Hepatocyte (in vitro differentiated cells): ENCODE data around the gene OPCML. TPM values are rescaled to one million over a fixed set of nuclear protein-coding genes. Genes with fewer than 3 reads are reported as not detected.
A peak's percentile ranks its signal among the peaks of the same experiment; 100 is the strongest.

Experiments used
- DNase-seq: peaks from one replicate; pipeline ENCODE4 v3.0.0-alpha.2; 2016; ENCODE audit warnings: low spot score
- H2AFZ ChIP-seq: fragments of 200-600 bp; sonication (generic); 2 replicates; pipeline ENCODE4 v1.6.0; 2016; ENCODE audit warnings: antibody characterized with exemption, mild to moderate bottlenecking
- H3K27ac ChIP-seq: fragments of 200-600 bp; sonication (generic); 2 replicates; pipeline ENCODE4 v1.5.1; 2016; ENCODE audit warnings: mild to moderate bottlenecking
- H3K27me3 ChIP-seq: fragments of 200-600 bp; sonication (generic); 2 replicates; pipeline ENCODE4 v1.6.1; 2016
- H3K36me3 ChIP-seq: fragments of 200-600 bp; sonication (generic); replicated peaks from 2 replicates; pipeline ENCODE4 v1.5.1; 2016; ENCODE audit warnings: low read depth; ENCODE audit not compliant: insufficient read depth
- H3K4me1 ChIP-seq: fragments of 200-600 bp; sonication (generic); 2 replicates; pipeline ENCODE4 v1.5.1; 2016; ENCODE audit warnings: mild to moderate bottlenecking, moderate library complexity; ENCODE audit not compliant: insufficient read depth
- H3K4me2 ChIP-seq: fragments of 200-600 bp; sonication (generic); 2 replicates; pipeline ENCODE4 v1.6.0; 2016
- H3K4me3 ChIP-seq: fragments of 200-600 bp; sonication (generic); 2 replicates; pipeline ENCODE4 v1.5.1; 2016; ENCODE audit warnings: mild to moderate bottlenecking
- H3K79me2 ChIP-seq: fragments of 200-600 bp; sonication (generic); 2 replicates; pipeline ENCODE4 v1.6.0; 2017; ENCODE audit warnings: mild to moderate bottlenecking
- H3K9me2 ChIP-seq: fragments of 200-600 bp; sonication (generic); replicated peaks from 2 replicates; pipeline ENCODE4 v1.6.0; 2017; ENCODE audit warnings: mild to moderate bottlenecking; ENCODE audit not compliant: insufficient read depth
- H3K9me3 ChIP-seq: fragments of 200-600 bp; sonication (generic); 2 replicates; pipeline ENCODE4 v1.5.1; 2016; ENCODE audit warnings: low read depth, mild to moderate bottlenecking
- H4K20me1 ChIP-seq: fragments of 200-600 bp; sonication (generic); 2 replicates; pipeline ENCODE4 v1.6.0; 2016; ENCODE audit warnings: mild to moderate bottlenecking; ENCODE audit not compliant: insufficient read depth, poor library complexity, severe bottlenecking
- CTCF ChIP-seq: fragments of 200-600 bp; sonication (generic); IDR thresholded peaks from 2 replicates; pipeline ENCODE4 v1.5.1; 2016; ENCODE audit warnings: antibody characterized with exemption, mild to moderate bottlenecking; ENCODE audit not compliant: poor library complexity
- EZH2 ChIP-seq: fragments of 200-600 bp; sonication (generic); IDR thresholded peaks from 2 replicates; pipeline ENCODE4 v1.6.1; 2016; ENCODE audit warnings: antibody characterized with exemption, mild to moderate bottlenecking, borderline replicate concordance
- EZH2phosphoT487 ChIP-seq: fragments of 200-600 bp; sonication (generic); IDR thresholded peaks from one replicate; pipeline ENCODE4 v1.6.1; 2018; ENCODE audit warnings: antibody characterized with exemption, mild to moderate bottlenecking, low read depth, moderate library complexity; ENCODE audit not compliant: unreplicated experiment, severe bottlenecking
- WGBS: methylation state at CpG from one replicate; pipeline ENCODE4 v1.1.6; 2016; ENCODE audit warnings: low lambda C conversion rate; ENCODE audit errors: missing lambda C conversion rate; 5-methylcytosine and 5-hydroxymethylcytosine counted together
- polyA plus RNA-seq: library from polyadenylated mRNA; unstranded; fragments of >200 nt; fragmentation: Nextera tagmentation; extraction: Ambion mirVana; gene quantifications from 2 replicates; pipeline ENCODE4 v1.2.1, GENCODE V29; 2016
- total RNA-seq: library from RNA; depleted of rRNA; stranded (reverse); fragments of >200 nt; gene quantifications from 2 replicates; pipeline ENCODE4 v1.2.3, GENCODE V29; 2014

Gene OPCML
- total and polyA plus RNA-seq, 2 experiments from 2014 or later, result 0.37 to 0.98 TPM

- DNase-seq, result no peak
- Histone ChIP-seq H3K27ac (no peak overlapping the region), H3K4me1 (no peaks in the 10 kb centered on the region), H3K36me3 (no peaks in the 10 kb centered on the region), H3K4me3 (no peak overlapping the region), H3K27me3 (peaks cover 76% of the 10 kb centered on the region), H4K20me1 (no peaks in the 10 kb centered on the region), H3K9me2 (no peaks in the 10 kb centered on the region), H2AFZ (no peak overlapping the region), H3K9me3 (no peaks in the 10 kb centered on the region), H3K79me2 (no peaks in the 10 kb centered on the region), H3K4me2 (peak overlapping the region; percentile 79)
- TF ChIP-seq EZH2, result peak; percentile 62
- no peak for TF ChIP-seq EZH2phosphoT487
- WGBS, result 3% methylated on average over 32 of the region's 32 CpGs
These were observed 538.3 kb downstream of the OPCML start for GRCh38 chr11:132993991-132994502.

DNA sequence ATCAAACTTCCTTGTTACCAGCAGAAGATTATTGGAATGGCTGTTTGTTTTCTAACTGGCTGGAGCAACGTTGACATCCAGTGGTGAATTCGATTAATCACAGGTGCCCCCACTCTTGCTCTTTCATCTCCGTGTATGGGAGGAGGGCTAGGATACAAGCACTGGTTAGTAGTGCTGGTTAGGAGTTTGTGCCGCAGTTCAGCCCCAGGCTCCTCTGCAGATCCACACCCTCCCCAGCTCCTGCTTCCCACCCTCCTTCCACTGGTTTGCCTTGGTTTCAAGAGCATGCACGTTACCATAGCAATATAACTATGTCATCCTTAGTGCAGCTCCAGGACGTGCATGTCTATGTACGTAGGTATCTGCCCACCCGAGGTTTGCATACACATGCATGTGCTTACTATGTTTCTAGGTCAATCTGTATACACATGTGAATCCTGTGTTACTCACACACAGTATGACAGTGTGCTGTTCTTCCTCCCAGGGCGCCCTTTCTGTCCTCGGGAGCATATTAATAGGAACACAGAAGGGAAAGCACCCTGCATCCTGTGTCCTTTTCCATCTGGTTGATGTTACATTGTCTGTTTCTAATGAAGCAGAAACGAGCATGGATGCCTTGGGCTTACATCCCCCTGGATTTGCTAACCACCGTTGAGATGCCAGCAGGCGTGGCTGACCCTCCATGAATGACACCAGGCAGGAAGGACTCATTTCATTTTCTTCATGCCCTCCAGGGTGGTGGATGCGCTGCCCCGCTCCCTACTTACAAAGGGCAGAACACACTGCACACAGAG lies 539.3 kb downstream of the OPCML start:
- no peaks in the 10 kb centered on the region for H4K20me1 ChIP-seq
- TF ChIP-seq EZH2 (no peak), CTCF (no peak), EZH2phosphoT487 (no peak)
- no peaks in the 10 kb centered on the region for H3K9me2 ChIP-seq
- peak overlapping the region; percentile 79 for H3K4me2 ChIP-seq
- peaks cover 75% of the 10 kb centered on the region for H3K27me3 ChIP-seq
- no peak overlapping the region for H2AFZ ChIP-seq
- no peaks in the 10 kb centered on the region for H3K9me3 ChIP-seq
- H3K79me2 ChIP-seq, result no peaks in the 10 kb centered on the region
- no peak overlapping the region for H3K27ac ChIP-seq
- no peak for DNase-seq
- no peak overlapping the region for H3K4me3 ChIP-seq
- H3K4me1 ChIP-seq, result no peaks in the 10 kb centered on the region
- WGBS, result 49% methylated on average over 15 of the region's 15 CpGs
- H3K36me3 ChIP-seq, result no peaks in the 10 kb centered on the region

DNA sequence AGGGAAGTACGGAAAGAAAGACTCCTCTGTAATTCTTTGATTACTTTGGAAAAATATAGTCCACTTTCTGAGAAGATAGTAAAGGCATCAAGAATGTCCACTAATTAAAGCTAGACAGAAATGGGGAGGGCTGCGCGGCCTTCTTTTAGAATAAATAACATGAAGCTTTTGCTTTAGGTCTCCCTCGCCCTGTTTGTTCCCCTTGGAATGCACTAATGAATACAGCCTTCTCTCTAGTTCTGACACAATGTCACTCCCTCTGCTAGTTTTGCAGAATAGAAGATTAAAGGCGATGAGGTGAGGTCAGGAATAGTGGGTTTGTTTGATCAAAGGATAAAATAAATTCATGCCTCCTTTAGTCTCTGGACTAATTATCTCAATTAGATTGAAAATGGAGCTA lies 543.9 kb downstream of the OPCML start:
- no peak overlapping the region for H3K4me2 ChIP-seq
- peaks cover 35% of the 10 kb centered on the region for H3K27me3 ChIP-seq
- no peak for DNase-seq
- TF ChIP-seq EZH2 (no peak), EZH2phosphoT487 (no peak), CTCF (no peak)
- no peaks in the 10 kb centered on the region for H3K79me2 ChIP-seq
- H3K9me2 ChIP-seq, result no peaks in the 10 kb centered on the region
- no peaks in the 10 kb centered on the region for H4K20me1 ChIP-seq
- H3K27ac ChIP-seq, result no peak overlapping the region
- H2AFZ ChIP-seq, result no peak overlapping the region
- H3K4me3 ChIP-seq, result no peak overlapping the region
- H3K9me3 ChIP-seq, result no peaks in the 10 kb centered on the region
- H3K4me1 ChIP-seq, result no peaks in the 10 kb centered on the region
- 88% methylated on average over 5 of the region's 5 CpGs for WGBS
- no peaks in the 10 kb centered on the region for H3K36me3 ChIP-seq

DNA sequence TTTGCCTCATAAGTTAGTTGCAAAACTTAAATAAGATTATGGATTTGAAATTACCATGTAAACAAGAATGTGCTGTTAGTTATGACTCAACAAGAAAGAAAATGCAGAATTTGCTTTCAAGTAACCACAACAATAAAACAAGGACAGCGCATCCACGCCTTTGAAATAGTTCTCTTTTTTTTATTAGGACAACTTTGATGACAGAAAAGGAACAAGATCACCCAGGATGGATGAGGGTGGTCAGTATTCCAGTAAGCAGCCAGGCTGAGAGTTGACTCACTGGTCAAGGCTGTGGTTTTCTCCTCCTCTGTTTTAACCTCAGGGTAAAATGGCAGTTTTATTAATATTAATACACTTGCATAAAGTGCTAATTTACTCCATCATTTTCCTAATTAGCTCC lies 544.4 kb downstream of the OPCML start:
- Histone ChIP-seq H3K9me2 (no peaks in the 10 kb centered on the region), H3K79me2 (no peaks in the 10 kb centered on the region), H2AFZ (no peak overlapping the region), H3K4me1 (no peaks in the 10 kb centered on the region), H4K20me1 (no peaks in the 10 kb centered on the region), H3K27ac (no peak overlapping the region), H3K4me2 (no peak overlapping the region), H3K36me3 (no peaks in the 10 kb centered on the region), H3K4me3 (no peak overlapping the region), H3K27me3 (peaks cover 30% of the 10 kb centered on the region), H3K9me3 (no peaks in the 10 kb centered on the region)
- no peak for TF ChIP-seq CTCF
- TF ChIP-seq EZH2phosphoT487, result no peak
- no peak for TF ChIP-seq EZH2
- 29% methylated on average over 2 of the region's 2 CpGs for WGBS
- DNase-seq, result no peak
